ENCODE measurements around the gene VSIG8. TPM values are rescaled to one million over a fixed set of nuclear protein-coding genes. Genes with fewer than 3 reads are reported as not detected.
A peak's percentile ranks its signal among the peaks of the same experiment; 100 is the strongest.

Gene VSIG8
- total RNA-seq, 1 experiment from 2014 or later: not detected

DNA sequence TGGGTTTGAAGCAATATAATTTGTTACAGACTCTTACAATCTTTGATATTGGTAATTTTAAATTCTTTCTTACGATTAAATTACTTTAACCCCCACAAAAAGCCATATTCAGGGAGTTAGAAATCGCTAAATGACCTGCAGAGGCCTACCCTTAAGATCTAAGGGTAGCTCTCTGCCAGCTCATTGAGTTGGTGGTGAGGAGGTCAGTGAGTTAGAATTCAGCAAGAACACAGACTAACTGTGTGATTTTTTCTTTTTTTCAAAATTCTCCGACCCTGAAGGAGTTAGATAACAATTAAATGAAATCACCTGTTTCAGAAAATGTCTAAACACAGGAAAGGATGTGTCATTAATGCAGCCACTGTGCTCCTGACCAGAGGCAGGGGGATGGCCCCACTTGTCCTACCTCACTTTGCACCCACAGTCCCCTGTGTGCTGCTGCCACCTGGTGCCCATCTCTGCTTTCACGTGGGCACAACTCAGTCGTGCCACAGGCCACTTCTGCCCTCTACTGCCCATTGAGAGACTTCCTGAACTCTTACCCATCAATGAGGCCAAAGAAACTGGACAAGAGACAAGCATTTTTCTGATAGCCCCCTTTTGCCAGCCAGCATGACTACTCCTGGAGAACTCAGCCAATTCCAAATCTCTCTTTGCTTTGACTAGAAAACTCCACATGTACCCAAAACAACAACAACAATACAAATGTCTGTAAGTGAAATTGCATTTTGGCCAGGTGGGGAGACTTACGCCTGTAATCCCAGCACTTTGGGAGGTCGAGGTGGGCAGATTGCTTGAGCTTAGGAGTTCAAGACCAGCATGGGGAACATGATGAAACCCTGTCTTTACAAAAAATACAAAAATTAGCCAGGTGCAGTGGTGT lies 29.1 kb upstream of the VSIG8 start:
- H3K27me3 ChIP-seq: no peaks in the 10 kb centered on the region
- DNase-seq: peak; percentile 87
- H3K4me3 ChIP-seq: no peak overlapping the region
- H3K9me3 ChIP-seq: no peaks in the 10 kb centered on the region
- no peaks in the 10 kb centered on the region for H3K36me3 ChIP-seq

DNA sequence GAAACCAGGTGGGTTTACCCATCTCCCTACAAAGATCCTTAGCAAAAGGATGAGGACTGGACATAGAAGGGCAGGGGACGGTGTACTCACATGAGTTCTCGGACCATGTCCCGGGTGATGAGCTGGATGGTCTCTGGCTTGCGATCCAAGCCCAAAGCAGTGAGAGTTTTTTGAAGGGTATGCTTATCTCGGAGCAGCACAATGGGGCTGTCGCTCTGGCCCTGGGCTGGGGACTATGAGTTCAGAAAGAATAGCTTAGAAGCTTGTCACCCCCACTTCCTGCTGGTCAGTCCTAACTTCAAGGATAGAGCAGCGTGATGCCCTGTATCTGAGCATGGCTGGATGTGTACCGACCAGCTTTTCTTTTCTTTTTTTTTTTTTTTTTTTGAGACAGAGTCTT lies 27.9 kb upstream of the VSIG8 start:
- no peaks in the 10 kb centered on the region for H3K27me3 ChIP-seq
- H3K36me3 ChIP-seq: no peaks in the 10 kb centered on the region
- H3K4me3 ChIP-seq: no peak overlapping the region
- H3K9me3 ChIP-seq: no peaks in the 10 kb centered on the region
- no peak for DNase-seq

DNA sequence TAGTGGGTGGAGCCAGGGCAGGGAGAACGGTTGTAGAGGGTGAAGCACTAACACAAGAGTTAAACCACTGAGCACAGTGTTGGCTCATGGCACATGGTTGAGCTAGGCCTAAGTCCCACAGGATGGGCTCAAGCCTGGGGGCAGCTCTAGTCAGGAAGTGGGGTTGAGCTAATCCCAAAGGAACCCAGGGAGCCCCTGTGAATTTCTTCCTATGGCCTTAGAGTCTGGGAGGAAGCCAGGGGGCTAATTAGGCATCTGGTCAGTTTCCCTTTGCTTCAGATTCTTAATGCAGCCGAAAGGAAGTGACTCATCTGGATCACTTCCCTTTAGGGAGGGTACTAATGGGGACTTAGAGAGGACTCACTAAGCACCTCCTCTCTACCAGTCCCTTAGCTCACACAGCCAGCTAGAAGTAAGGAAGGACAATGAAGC lies 27.4 kb upstream of the VSIG8 start:
- Histone ChIP-seq H3K27me3 (no peaks in the 10 kb centered on the region), H3K36me3 (no peaks in the 10 kb centered on the region), H3K4me3 (no peak overlapping the region), H3K9me3 (no peaks in the 10 kb centered on the region)
- peak; percentile 88 for DNase-seq

DNA sequence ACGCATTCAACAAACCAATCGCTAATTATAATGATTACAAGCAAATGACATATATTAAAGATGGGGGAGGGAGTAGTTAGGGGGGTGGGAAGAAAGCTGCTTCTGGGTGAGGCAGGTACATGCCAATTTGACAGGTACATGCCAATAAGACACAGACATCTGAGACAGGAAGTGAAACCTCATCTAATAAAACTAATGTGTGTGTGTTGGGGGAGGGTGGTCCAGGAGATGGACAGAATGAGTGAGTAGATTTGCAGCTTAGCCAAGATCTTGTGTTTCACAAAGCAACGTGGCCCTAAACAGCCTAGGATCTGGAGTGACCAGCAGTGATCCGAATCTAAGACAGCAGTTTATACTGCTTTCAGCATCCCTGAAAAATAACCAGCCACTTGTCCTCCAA lies 26.7 kb upstream of the VSIG8 start:
- Histone ChIP-seq H3K4me3 (no peak overlapping the region), H3K36me3 (no peaks in the 10 kb centered on the region), H3K9me3 (no peaks in the 10 kb centered on the region), H3K27me3 (no peaks in the 10 kb centered on the region)
- no peak for DNase-seq

DNA sequence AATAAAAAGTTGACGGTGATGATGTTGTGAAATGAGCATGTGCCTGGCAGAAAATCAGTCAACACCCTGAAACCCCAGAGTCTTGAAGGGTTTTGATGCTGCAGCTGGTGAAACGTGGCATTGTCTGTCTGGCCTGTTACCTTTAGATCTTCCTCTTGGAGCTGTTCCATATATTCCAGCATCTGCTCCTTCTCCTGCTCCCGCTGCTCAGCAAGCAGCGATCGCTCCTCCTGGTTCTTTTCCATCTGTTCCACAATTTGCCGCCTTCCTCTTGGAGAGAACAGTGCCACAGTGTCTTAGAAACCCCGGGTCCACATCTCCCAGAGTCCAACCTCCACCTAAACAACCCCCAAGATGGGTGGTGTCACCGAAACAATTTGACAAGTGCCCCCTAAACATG lies 21.8 kb upstream of the VSIG8 start:
- Histone ChIP-seq H3K36me3 (no peaks in the 10 kb centered on the region; the same call in 1 of the 2 replicates), H3K4me3 (no peak overlapping the region), H3K9me3 (no peaks in the 10 kb centered on the region)

DNA sequence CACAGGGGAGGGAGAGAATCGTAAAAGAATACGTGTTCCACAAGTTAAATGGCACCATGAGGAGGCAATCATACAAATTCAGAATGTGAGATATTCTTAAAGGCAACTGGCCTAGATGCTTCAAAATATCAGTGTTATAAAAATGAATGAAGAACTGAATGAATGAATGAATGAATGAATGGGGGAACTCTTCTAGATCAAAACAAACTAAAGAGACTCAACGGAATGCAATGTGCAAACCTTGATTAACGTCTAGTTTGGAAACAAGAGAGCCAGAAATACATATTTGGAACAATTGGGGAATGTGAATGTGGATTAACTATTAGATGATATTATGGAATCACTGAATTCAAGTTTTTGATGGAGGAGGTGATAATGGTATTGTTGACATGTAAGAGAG lies 20.7 kb upstream of the VSIG8 start:
- no peaks in the 10 kb centered on the region; the same call in 1 of the 2 replicates for H3K36me3 ChIP-seq
- no peaks in the 10 kb centered on the region for H3K9me3 ChIP-seq
- no peak for DNase-seq
- H3K4me3 ChIP-seq: no peak overlapping the region
- no peaks in the 10 kb centered on the region for H3K27me3 ChIP-seq

More for the DNA sequence above, 21.8 kb upstream of the VSIG8 start:
- H3K27me3 ChIP-seq: no peaks in the 10 kb centered on the region
- no peak for DNase-seq

DNA sequence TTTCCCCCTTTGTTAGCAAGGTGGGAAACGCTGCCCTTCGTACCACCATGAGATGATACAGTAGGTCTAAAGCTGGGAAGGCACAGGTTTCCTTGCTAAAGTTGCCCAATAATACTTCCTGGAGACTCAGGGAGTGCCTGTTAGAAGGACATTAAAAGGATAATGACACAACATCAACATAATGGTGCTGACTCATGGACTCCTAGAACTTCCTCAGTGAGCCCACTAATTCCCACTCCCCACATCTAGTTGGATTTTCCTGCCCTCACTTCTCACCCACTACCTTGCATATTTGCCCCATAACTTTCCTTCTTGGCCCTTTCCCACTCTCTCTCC lies 20.0 kb upstream of the VSIG8 start:
- H3K4me3 ChIP-seq: no peak overlapping the region
- DNase-seq: peak; percentile 17

DNA sequence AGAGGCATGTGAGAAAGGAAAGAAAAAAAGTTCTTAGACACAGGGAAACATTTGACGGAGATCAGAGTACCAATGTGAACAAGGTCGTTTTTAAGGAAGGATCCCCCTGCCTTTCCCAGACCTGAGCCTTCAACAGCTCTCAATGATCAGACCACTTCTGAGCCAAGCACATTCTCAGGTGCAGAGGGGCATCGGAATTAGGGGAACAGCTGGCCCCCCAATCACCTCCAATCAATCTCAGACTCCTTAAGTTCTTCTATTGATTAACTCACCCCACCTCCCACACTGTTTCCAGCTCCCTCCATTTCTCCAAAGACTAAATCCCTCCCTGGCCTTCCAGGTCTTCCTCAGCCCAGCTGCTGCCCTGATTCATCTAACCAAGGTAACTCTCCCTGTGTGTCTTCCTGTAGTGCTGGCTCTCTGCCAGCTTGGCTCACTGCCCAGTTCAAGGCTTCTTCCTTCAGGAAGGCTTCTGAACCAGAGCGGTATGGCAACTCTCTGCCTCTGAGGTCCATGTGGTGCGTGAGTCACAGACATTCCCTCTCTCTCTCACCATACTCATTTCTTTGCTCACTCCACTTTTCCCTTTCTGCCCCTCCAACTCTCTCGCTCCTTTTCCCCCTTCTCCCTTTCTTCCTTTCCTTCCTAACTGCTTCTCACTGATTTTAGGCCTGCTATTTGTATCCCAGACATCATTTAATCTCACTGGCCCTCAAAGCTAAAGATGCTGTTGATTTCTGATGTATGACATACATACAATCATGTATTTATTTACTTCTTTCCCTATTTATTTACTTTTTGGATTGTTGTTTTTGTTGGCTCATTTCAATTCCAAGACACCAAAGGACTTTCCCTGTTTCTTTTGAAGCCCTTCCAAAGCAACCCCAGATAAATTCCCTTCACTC lies 19.4 kb upstream of the VSIG8 start:
- Histone ChIP-seq H3K27me3 (no peaks in the 10 kb centered on the region), H3K9me3 (no peaks in the 10 kb centered on the region), H3K36me3 (no peaks in the 10 kb centered on the region; the same call in 1 of the 2 replicates), H3K4me3 (no peak overlapping the region)
- peak; percentile 98 for DNase-seq

More for the DNA sequence above, 20.0 kb upstream of the VSIG8 start:
- Histone ChIP-seq H3K27me3 (no peaks in the 10 kb centered on the region), H3K9me3 (no peaks in the 10 kb centered on the region), H3K36me3 (no peaks in the 10 kb centered on the region; the same call in 1 of the 2 replicates)

DNA sequence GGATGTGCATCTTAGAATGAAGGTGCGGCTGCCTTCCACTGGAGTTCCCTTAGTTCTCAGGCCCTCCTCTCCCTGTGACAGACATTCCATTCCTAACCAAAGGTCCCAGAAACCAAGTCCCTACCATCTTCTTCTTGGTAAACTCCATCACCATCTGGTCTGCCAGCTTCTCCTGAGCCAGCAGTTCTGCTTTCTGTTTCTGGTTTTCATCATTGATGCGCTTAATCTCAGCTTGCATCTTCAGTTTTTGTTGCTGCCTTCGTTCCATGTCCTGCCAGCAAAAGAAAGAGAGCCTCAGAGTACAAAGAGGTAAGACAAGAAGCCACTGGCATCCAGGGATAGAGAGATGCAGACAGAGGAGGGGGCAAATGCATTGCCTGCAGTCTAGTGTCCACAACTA lies 18.0 kb upstream of the VSIG8 start:
- no peaks in the 10 kb centered on the region; the same call in 1 of the 2 replicates for H3K36me3 ChIP-seq
- no peaks in the 10 kb centered on the region for H3K27me3 ChIP-seq
- H3K4me3 ChIP-seq: no peak overlapping the region
- DNase-seq: no peak
- H3K9me3 ChIP-seq: no peaks in the 10 kb centered on the region

DNA sequence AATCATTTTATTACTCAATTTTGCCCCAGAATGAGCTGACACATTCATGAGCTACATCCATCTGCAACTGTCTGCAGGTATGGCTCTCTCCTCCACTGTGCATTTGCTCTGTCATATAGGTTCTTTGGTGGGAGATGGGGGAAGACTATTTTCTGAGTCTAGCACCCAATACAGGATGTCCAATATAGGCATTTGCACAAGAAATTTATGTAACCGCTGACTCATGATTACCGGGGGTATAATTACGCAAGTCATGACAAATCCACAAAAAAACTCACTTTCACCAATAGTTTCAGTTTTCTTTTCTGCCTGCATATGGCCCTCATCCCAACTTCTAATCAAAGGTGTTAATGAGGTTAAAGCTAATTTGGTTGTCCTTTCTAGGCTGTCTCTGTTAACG lies 17.5 kb upstream of the VSIG8 start:
- H3K27me3 ChIP-seq: no peaks in the 10 kb centered on the region
- no peak for DNase-seq
- no peaks in the 10 kb centered on the region for H3K9me3 ChIP-seq
- H3K36me3 ChIP-seq: no peaks in the 10 kb centered on the region; the same call in 1 of the 2 replicates
- H3K4me3 ChIP-seq: no peak overlapping the region

DNA sequence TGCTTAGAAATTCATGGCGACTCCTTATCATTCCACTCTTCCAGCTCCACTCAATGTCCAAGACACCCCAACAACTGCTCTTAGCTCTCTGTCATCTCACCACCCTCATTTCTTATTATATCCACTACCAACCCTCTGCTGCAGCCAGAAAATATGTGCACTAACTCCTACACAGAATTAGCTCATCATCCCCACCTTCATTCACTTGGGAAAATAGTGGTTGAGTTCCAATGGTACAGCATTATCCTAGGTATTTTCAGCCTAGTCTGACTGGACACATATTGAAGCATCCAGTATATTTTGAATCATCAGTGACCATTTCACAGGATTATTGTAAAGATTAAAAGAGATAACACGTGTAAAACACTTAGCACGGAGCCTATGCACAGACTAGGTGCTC lies 16.7 kb upstream of the VSIG8 start:
- Histone ChIP-seq H3K9me3 (no peaks in the 10 kb centered on the region), H3K4me3 (no peak overlapping the region), H3K27me3 (no peaks in the 10 kb centered on the region), H3K36me3 (no peaks in the 10 kb centered on the region; the same call in 1 of the 2 replicates)
- no peak for DNase-seq

DNA sequence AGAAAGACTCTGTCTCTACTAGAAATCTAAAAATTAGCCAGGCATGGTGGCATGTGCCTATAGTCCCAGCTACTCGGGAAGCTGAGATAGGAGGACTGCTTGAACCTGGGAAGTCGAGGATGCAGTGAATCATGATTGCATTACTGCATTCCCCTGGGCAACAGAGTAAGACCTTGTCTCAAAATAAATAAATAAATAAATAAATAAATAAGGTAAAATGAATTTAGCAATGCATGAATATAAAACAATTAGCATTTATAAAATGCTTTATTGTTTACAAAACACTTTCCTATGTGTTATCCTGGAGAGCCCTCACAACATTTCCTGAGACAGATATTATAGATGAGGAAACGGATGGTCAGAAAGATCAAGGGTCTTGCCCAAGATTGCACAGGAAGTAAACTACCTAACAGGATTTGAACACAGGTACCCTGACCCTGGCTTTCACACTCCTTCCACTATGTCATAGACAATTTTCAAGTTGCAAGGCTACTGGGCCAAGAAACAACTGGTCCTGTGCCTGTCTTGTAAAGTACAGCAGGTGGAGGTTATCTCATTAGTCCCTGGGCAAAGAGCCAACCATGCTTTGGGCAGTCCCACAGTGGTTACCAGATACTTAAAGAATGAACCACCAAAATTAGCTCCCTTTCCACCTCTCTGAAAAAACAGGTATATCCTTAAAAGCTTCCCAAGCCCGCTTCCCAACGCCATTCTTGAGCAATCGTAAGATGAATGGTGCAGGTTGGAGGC lies 15.4 kb upstream of the VSIG8 start:
- Histone ChIP-seq H3K9me3 (no peaks in the 10 kb centered on the region), H3K36me3 (no peaks in the 10 kb centered on the region; the same call in 1 of the 2 replicates), H3K4me3 (no peak overlapping the region), H3K27me3 (no peaks in the 10 kb centered on the region)
- DNase-seq: no peak

DNA sequence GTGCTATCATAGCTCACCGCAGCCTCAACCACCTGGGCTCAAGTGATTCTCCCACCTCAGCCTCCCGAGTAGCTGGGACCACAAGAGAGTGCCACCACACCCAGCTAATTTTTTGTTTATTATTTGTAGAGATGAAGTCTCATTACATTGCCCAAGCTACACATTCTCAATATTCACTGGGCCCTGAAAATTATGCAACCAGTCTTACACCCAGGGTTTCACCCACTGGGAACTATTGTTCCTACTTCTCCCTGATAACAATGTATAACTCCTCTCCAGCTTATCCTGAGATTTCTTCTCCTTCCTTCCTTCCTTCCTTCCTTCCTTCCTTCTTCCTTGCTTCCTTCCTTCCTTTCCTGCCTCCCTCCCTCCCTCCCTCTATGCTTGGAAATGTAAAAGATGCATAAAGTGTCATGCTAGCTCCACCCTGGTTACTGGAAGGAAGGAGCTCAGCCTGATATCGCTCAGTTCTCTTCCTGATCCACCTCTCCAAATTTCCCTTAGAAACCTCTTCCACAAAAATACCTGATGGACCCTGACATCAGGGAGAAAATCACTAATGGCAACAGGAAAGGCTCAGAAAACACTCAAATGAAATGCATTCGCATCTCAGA lies 11.2 kb upstream of the VSIG8 start:
- Histone ChIP-seq H3K9me3 (no peaks in the 10 kb centered on the region), H3K27me3 (no peaks in the 10 kb centered on the region), H3K36me3 (no peaks in the 10 kb centered on the region), H3K4me3 (no peak overlapping the region)
- DNase-seq: no peak

DNA sequence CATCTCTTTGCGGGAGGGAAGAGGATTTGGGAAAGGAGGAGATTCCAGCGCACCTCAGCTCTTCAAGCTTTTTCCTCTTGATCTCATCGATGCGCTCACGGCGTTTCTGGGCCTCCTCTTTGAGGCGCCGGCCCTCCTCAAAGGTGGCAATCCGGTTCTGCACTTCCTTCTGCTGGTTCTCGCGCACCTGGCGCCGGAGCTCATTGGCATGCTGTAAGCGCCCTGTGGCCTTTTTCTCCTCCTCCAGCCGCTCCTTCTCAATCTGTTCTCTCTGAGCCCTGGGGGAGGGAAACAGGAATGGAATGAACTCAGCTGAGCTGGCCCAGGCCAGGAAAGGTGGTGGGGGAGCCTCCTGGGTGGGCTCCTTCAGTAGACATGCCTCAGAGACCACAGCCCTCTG lies 10.4 kb upstream of the VSIG8 start:
- Histone ChIP-seq H3K4me3 (no peak overlapping the region), H3K36me3 (no peaks in the 10 kb centered on the region), H3K27me3 (no peaks in the 10 kb centered on the region), H3K9me3 (no peaks in the 10 kb centered on the region)
- DNase-seq: no peak

DNA sequence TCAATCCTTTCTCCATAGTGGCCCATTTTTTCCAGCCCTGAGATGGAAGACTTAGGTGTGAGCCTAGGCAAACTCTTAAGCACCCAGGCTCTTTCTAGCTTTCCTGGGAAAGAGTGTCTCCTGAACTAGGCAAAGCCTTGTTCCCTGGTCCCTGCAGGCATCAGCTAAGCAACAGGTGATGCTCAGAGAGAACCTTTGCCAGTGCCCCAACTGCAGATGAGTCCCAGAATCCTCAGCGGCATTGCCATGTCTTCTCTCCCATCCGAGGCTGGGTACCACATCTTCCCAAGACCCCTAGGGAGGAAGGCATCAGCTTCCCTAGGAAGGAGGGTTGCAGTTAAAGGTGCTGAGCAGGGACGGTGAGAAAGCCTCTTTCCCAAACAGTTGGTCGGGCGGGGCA lies 8.2 kb upstream of the VSIG8 start:
- no peak for DNase-seq
- no peaks in the 10 kb centered on the region for H3K36me3 ChIP-seq
- H3K9me3 ChIP-seq: no peaks in the 10 kb centered on the region
- H3K4me3 ChIP-seq: no peak overlapping the region
- no peaks in the 10 kb centered on the region for H3K27me3 ChIP-seq

DNA sequence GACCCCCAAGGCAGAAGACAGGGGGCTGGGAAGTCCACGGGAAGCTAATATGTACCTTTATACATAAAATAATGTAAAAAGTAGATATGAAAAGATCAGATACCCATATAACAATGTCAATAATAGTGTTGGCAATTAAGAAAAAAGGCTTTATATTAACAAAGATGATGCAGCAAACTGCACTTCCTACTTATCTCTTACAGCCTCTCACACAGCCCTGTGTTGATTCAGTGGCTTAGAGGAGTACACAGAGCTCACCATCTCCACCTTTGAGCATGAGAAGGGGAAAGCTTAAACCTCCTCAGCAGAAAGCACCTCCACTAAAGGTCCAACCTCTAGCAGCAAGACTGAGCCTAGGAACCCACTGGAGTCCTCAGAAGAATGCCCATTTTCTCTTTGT lies 7.2 kb upstream of the VSIG8 start:
- Histone ChIP-seq H3K9me3 (no peaks in the 10 kb centered on the region), H3K27me3 (no peaks in the 10 kb centered on the region), H3K36me3 (no peaks in the 10 kb centered on the region), H3K4me3 (no peak overlapping the region)
- no peak for DNase-seq

Measured in MG63 (cell line).